Cerebellar cortex (tissue), 1 donor: Measurements from ENCODE around the gene FADS2.
A peak's percentile ranks its signal among the peaks of the same experiment; 100 is the strongest.

Experiments used
- DNase-seq: peaks from one replicate; pipeline ENCODE4 v3.0.0-alpha.2; 2015; ENCODE audit warnings: low spot score

The FADS2 gene

DNA sequence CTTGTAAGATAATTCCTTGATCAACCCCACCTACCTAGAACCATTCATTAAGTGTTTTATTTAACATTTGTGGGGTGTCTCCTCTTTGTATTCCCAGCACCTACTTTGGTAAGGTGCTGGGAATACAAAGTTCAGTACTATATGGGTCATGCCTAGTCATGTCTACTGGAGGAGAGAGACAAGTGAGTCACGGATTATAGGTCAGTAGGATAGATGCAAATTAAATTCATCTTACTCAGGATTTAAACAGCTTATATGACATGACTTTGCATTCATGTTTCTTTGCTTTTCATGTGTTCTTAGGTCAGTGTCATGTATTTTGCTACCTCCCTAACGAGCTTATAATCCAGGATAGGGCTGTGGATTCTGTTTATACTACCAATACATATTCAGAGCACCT is 7.9 kb upstream of the FADS2 start:
- no peak for DNase-seq

DNA sequence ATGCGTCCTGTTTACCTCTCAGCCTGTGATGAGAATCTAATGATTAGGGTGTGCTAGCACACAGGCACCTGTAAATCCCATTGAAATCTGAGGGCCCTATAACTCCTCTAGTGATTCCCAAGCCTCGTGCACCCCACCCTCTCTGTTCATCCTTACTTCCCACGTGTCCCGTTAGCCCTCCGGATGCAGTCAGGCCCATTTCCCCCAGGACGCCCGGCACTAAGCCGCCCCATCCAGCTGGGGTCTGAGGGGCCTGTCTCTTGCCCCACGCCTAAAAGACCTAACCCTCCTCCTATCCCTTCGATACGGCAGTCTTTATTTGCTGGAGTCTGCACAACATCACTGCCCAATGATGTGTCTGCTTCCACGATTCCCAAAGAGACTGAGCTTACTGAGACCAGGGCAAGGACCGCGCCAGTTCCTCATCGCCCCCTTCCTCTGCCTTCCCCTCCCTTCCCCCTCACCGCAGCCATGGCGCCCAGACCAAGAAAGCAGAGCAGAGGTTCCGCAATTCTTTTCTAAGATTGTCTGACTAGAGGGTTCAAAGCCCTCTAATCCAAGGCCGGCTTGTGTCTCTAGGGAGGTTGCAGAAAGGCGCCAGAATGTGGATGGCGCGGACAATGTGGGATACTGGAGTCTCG is 1.1 kb upstream of the FADS2 start:
- no peak for DNase-seq

DNA sequence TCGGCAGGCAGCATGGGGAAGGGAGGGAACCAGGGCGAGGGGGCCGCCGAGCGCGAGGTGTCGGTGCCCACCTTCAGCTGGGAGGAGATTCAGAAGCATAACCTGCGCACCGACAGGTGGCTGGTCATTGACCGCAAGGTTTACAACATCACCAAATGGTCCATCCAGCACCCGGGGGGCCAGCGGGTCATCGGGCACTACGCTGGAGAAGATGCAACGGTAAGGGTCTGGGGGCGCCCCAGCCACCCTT is 204 bp downstream of the FADS2 start:
- no peak for DNase-seq

DNA sequence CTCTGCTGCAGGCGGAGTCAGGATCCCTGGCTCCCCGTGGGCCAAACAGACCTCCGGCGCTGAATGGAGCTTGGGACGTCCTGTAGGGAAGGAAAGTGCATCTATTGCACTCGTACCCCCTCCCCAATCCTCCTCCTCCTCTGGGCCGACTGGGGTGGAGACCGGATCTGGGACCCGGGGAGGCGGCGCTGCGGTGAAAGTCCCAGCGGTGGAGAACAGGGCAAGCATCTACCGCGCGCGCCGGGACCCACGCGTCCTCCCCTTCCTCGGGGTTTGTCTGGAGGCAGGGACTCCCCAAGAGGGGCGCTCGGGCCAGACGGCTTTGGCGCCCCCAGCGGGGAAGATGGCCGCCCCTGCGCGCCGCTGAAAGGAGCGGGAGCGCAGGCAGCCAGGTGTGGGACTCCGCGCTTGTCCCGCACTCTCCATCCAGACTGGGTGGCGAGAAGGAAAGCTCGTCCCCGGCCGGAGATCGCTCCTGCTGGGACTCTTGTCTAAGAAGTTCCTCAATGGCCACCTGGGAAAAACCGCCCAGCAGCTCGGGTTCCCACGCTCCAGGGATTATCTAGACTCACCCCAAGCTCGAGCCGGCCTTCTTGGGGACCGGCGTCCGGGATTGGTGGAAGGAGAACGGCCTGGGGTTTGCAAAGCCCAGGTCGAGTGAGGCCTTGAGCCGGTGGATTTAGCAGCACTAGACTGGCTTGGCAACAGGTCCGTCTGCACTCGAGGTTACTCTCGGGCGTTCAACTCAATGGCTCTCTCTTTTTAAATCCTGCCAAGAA is 718 bp downstream of the FADS2 start:
- peak; percentile 49 for DNase-seq

DNA sequence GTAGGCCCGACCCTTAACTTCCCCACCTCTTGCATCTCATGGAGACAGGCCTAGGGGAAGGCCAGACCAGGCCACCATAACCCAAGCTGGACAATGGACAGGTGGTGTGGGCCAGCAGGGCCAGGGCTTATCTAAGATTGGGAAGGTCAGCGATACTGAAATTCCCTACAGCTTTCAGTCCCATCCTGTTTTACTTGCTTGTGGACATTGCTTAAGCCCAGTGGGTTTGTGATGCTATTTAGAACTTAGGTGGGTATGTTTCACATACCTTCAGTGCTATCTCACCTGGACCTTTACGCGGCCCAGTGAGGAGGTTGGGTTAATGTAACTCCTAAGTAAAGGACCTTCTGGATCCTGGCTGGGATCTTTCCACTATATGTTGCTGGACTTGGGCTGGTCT is 1.7 kb downstream of the FADS2 start:
- DNase-seq, result no peak

DNA sequence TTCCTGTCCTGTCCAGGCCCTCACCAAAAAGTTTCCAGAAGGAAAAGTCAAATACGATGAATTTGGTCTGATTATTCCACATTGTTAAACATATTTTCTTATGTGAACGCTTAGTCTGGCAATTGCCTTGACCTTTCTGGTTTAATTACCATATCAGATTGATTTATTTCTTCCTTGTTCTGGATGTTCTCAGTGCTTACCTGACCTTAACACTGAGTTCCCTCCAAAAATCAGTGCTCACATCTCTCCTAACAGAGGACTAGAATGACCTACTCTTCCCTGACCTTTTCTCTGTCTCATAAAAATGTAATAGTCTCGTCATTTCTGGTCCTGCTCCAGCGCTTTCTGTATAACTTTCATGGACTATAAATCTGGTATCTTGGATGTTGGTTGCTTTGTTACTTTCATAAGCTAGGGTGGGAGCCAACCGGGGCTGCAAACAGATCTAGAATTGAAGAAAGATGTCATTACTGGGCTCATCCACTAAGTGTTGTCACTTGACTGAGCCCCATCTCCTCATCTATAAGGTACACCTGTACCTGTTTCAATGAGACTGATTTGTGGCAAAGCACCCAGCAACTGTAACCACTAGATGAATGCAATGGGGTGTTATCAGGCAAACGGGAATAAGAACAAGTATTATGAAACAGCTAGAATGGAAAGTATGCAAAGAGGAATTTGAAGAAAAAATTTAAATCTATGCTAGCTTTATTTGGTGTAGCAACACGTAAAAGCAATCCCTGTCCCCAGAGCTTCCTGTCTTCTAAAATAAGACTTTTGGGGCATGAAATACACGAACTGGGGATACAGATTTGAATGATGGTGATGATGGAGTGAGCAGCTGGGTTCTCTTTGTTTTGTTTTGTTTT is 2.4 kb downstream of the FADS2 start:
- DNase-seq, result no peak

DNA sequence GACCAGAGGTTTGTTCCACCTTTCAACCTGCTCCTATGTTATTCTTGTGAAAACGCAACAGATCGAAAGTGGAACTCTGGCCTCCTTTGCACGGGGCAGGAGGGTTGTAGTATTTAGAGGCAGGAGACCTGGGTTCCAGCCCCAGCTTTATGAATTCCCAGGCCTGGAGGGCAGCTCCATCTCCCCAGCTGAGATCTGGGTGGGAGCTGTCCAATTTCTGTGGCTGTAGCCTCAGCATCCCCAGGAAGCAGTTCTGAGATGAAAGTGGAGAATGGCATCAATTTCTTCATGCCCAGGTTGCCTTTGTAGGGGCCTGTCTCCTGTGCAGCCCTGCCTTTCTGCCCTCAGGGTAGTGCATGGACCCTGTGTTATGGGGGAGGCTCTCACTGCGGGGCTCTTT is 4.1 kb downstream of the FADS2 start:
- DNase-seq, result no peak

DNA sequence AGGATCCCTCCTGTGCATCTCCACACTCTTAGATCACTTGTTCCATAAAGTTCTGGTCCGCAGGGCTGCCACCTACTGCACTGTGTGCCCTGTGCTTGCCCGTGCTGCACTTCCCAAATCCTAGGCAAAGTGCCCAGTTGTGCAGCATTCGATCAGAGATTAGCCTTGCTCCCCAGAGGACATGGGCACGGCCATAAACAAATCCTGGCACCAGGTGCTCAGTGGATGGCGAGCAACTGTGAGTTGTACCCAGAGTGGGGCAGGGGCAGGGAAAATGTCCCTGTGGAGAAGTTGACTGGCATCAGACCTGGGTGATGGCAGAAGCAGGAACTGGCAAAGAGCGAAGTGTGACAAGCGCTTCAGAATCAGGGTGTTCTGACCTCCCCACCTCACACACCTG is 4.7 kb downstream of the FADS2 start:
- DNase-seq, result no peak

DNA sequence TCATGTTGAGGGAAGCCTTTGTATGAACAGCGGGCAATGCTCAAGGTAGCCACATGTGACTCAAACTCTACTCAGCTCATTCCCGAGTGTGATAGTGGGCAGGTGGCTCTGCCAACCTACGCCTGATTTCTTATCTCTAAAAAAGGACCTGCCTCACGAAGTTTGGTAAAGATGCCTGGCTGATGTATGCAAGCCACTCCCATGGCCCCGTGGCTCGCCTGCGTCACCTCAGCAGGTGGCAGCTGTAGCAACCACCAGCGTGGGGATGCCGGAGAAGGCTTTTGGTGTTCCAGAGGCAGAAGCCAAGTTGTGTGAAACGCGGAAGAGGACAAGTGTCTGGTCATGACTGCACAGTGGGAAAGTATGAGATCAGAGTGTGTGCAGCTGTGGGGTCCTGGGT is 5.4 kb downstream of the FADS2 start:
- DNase-seq, result no peak

DNA sequence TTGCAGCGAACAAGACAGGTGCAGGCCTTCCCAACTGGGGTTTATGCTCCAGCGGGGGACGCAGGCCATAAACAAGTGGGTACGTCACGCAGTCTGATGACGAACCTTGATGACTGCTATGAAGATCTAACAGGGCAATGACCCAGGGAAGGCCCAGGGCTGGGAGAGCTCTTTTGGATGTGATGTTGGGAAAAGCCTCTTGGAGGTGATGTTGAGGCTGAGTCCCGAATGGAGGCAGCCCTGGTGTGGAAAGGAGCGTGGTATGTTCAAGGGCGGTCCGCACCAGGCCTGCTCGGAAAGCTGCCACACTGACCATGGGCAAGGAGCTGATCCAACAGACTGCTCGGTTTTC is 5.8 kb downstream of the FADS2 start:
- DNase-seq, result no peak

DNA sequence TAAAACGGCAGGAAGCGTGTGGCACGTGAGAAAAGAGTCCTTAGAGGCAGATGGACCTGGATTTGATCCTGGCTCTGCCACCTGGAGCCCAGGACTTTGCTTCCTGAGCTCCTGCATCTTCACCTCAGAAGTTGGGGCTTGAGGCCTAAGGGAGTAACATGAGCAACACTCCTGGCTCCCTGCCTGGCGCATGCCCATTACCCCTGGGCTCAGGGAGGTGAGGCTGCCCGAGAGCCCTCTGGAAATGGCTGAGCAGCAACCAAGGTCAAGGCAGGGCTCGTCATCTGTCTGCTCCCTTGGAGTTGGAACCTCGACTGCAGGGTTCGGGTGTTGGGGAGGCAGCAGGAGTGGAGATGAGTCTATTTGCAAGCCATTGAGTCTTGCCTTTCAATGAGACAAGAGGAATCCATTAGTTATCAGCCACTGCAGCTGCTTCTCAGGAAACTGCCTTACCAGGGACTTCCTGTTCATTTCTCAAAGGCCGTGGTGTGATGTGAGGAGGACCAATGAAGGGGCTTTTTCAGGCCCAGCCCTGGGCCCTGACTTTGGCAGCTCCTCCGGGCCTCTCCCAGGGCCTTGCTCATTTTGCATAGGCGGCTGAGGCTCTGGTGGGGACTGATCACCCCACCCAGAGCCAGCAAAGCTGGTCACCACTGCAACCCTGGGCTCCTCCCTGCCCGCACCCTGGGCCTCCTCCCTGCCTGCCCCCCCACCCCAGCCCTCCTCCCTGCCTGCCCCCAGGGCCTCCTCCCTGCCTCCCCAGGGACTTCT is 6.4 kb downstream of the FADS2 start:
- peak; percentile 39 for DNase-seq

DNA sequence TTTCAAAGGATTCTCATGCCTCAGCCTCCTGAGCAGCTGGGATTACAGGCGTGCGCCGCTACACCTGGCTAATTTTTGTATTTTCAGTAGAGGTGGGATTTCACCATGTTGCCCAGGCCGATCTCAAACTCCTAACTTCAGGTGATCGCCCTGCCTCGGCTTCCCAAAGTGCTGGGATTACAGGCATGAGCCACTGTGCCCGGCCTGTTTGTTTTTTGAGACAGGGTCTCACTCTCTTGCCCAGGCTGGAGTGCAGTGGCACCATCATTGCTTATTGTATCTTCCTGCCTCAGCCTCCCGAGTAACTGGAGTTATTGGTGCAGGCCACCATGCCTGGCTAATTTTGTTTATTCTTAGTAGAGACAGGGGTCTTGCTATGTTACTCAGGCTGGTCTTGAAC is 8.1 kb downstream of the FADS2 start:
- DNase-seq, result no peak

DNA sequence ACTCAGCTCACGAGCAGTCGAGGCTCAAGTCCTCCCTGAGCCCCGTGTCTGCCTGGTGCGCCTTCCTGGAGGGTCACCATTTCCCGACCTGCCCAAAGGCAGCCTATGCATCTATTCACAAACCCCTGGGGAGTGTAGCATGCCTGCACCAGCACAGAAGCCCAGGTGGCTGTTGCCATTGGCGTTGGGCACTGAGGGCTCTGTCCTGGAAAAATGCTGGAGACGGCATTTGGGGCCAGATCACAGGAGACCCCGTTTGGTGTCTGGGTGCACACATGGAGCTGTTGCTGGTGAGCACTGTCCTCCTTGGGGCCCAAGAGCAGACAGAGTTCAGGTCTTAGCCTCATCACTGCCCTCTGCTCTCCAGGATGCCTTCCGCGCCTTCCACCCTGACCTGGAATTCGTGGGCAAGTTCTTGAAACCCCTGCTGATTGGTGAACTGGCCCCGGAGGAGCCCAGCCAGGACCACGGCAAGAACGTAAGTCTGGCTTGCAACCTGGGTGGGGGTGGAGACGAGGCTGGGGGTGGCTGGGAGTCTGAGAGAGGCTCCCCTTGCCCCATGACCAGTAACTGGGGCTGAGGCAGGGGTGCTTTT is 9.4 kb downstream of the FADS2 start:
- DNase-seq, result no peak

DNA sequence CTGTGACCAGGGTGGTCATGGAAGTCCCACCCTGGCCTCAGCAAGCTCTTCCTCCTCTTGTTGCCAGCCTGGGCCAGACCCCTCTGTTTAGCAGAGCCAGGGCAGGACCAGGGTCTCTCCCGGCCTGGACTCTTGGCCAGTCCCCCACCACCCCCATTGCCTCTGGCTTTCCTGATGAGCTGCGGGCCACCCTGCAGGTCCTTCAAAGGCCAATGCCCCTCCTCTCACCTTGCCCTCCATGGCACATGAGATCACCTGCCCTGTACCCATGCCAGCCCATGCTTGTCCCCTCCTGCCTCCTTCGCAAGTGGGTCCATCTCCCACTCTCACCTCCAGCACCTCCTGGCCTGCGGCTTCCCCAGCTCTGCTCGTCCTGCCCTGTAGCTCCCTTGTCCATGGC is 10.4 kb downstream of the FADS2 start:
- DNase-seq, result no peak

DNA sequence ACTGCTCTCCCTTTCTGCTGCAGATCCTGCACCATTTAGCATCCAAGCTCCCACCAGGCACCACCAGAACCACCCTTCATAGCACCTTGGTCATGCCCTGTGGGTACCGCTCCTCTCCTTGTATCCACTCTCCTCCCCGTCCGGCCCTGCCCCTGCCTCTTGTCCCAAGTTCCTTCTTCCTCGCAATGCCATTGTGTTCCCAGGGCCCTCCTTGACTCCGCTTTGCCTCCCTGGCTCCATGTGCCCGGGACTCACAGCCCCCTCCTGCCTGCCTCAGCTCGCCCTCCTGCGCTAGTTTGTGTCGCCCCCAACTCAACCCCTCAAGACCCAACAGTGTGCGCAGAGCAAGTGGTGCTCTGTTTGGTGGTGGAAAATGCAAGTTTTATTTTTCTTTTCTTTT is 10.8 kb downstream of the FADS2 start:
- DNase-seq, result no peak

DNA sequence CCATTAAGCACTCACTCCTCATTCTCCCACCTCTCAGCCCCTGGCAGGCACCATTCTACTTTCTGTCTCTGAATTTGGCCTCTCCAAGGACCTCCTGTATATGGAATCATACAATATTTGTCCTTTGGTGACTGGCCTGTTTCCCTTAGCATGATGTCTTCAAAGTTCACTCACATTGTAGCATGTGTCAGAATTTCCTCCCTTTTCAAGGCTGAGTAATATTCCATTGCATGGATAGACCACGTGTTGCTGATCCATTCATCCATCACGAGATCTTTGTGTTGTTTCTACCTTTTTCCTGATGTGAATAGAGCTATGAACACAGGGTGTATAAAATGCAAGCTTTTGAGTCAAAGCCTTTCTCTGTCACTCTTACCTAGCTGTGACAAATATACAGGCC is 11.6 kb downstream of the FADS2 start:
- no peak for DNase-seq

DNA sequence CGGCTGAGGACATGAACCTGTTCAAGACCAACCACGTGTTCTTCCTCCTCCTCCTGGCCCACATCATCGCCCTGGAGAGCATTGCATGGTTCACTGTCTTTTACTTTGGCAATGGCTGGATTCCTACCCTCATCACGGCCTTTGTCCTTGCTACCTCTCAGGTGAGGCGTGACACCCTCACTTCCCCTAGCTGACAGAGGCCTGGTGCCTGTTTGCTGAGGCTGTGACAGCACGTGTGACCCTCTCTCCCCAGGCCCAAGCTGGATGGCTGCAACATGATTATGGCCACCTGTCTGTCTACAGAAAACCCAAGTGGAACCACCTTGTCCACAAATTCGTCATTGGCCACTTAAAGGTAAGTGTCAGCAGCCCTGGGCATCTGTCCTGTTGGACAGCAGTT is 12.3 kb downstream of the FADS2 start:
- DNase-seq, result no peak

DNA sequence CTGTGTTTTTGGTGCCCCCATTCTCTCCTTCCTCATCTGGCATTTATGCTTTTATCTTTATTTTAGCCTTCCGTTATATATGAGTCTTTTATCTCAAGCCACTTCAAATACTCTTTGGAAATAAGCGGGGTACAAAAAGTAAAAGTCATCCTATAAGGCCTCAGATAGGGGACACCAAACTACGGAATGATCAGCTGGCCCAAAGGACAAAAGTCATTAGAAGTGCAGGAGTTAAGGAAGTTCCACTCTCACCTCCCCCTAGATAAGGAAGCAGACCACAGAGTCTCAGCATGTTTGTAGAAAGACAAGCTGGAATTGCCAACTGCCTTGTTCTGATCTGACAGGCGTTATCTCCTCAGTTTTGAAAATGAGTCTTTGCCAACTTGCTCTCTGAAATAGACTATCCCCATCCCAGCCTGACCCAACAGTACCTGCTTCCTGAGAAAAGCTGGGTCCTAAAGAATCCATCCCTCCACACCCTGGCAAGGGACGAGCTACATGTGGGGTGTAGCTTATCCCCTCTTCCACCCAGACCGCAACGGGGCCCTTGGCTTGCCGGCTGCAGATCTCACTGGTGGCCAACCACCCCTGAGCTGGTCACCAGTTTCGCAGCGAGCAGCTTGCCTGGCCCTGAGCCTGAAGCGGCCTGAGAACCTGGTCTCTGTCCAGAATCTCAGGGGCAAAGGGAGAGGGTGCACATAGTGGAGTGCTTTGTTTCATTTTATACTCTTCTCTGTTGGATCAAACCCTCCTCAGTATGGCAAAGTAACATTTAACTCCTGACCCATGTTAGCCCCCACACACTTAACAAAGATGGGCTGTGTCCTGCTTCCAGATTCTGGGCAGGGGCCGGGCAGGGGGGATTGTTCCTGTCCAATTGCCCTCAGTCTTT is 13.8 kb downstream of the FADS2 start:
- DNase-seq, result peak; percentile 53

DNA sequence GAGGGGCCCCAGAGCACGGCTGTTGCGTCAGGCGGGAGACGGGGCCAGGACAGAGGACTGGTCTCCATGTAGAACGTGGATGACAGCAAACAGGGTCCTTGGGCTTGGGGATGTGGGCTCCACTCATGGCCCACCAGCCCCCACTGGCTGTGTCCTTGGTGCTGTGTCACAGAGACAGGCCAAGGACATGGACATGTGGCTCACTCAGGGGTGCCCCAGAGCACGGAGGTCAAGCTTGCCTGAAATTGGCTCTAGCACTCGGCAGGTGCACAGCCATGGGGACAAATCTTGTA is 14.4 kb downstream of the FADS2 start:
- no peak for DNase-seq

DNA sequence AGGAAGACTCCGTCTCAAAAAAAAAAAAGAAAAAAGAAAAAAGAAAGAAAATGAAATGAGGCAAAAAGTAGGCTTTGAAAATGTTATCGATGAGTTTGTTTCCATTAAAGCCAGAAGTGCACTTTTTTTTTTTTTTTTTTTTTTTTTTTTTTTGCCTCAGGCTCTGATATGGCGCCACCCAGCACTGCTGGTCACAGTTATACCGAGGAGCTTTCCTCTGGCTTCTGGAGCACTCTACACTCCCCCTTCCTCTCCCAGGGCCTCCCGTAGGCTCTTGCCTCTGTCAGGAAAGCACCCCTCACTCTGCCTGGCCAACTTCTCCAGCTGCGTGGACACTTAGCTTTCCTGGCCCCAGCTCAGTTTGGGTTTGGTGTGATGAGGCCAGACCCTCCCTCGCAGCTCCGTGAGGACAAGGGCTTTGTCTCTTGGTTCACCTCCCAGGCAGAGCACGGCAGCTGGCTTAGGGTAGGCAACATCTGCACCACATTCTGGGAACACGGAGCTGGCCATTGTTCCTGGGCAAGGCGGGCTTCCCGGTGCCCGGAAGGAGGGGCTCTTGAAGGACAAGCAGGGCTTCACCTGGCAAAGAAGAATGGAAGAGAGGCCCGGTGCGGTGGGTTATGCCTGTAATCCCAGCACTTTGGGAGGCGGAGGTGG is 16.9 kb downstream of the FADS2 start:
- no peak for DNase-seq
